Measurements from ENCODE around the gene CHPT1. TPM values are rescaled to one million over a fixed set of nuclear protein-coding genes. Genes with fewer than 3 reads are reported as not detected.
A peak's percentile ranks its signal among the peaks of the same experiment; 100 is the strongest.

Gene CHPT1
- total and polyA plus RNA-seq, 9 of the 15 experiments (the other 6 are each of a cell fraction or from before 2014, with no cell fraction given), result 15.3 to 210 (median 91.9) TPM

GRCh38 chr12:101697930-101698799 lies 725 bp downstream of the CHPT1 start (continued):
- TF ChIP-seq, protein P1, sequence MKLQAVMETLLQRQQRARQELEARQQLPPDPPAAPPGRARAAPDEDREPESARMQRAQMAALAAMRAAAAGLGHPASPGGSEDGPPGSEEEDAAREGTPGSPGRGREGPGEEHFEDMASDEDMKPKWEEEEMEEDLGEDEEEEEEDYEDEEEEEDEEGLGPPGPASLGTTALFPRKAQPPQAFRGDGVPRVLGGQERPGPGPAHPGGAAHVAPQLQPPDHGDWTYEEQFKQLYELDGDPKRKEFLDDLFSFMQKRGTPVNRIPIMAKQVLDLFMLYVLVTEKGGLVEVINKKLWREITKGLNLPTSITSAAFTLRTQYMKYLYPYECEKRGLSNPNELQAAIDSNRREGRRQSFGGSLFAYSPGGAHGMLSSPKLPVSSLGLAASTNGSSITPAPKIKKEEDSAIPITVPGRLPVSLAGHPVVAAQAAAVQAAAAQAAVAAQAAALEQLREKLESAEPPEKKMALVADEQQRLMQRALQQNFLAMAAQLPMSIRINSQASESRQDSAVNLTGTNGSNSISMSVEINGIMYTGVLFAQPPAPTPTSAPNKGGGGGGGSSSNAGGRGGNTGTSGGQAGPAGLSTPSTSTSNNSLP (IDR thresholded peaks at IDR 0.05; ENCODE audit: borderline replicate concordance, low read depth, low read length), result 0 out of 2 replicates have a peak, but pooled peaks have one; percentile 47
- TF ChIP-seq NFXL1 (CRISPR knock-in tag; IDR thresholded peaks at IDR 0.05) (no peak), MAX (CRISPR knock-in tag; IDR thresholded peaks at IDR 0.05) (peak; percentile 48), WHSC1 (IDR thresholded peaks at IDR 0.05; ENCODE audit: low read length) (no peak), FUS (optimal IDR thresholded peaks at IDR 0.05; ENCODE audit: low read depth, low read length) (no peak), PHF20 (IDR thresholded peaks at IDR 0.05; ENCODE audit: partially characterized antibody) (no peak), POLR2G (IDR thresholded peaks at IDR 0.05; ENCODE audit: low read depth, low read length) (peak; percentile 74), SIN3B (IDR thresholded peaks at IDR 0.05; ENCODE audit: low read depth) (no peak), NR1H2 (CRISPR knock-in tag; IDR thresholded peaks at IDR 0.05) (0 out of 2 replicates have a peak, but pooled peaks have one; percentile 74), TSHZ1 (CRISPR knock-in tag; IDR thresholded peaks at IDR 0.05) (no peak), ZBTB17 (CRISPR knock-in tag; IDR thresholded peaks at IDR 0.05) (peak; percentile 74), PYGO2 (tag; IDR thresholded peaks at IDR 0.05) (no peak), NFIX (CRISPR knock-in tag; IDR thresholded peaks at IDR 0.05; ENCODE audit: low read depth) (no peak), KDM1A (IDR thresholded peaks at IDR 0.05) (0 out of 4 replicates have a peak, but pooled peaks of 1 of the 2 experiments have one; percentile 13), ZNF263 (CRISPR knock-in tag; IDR thresholded peaks at IDR 0.05; ENCODE audit: borderline replicate concordance) (peak; percentile 34; the same call in 1 of the 2 replicates), ZNF384 (IDR thresholded peaks at IDR 0.05; ENCODE audit: low read depth, low read length) (no peak), CBX1 (IDR thresholded peaks at IDR 0.05; ENCODE audit: low read depth) (no peak)
- TF ChIP-seq, protein P2, sequence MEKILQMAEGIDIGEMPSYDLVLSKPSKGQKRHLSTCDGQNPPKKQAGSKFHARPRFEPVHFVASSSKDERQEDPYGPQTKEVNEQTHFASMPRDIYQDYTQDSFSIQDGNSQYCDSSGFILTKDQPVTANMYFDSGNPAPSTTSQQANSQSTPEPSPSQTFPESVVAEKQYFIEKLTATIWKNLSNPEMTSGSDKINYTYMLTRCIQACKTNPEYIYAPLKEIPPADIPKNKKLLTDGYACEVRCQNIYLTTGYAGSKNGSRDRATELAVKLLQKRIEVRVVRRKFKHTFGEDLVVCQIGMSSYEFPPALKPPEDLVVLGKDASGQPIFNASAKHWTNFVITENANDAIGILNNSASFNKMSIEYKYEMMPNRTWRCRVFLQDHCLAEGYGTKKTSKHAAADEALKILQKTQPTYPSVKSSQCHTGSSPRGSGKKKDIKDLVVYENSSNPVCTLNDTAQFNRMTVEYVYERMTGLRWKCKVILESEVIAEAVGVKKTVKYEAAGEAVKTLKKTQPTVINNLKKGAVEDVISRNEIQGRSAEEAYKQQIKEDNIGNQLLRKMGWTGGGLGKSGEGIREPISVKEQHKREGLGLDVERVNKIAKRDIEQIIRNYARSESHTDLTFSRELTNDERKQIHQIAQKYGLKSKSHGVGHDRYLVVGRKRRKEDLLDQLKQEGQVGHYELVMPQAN (IDR thresholded peaks at IDR 0.05; ENCODE audit: borderline replicate concordance), result no peak; the same call in 1 of the 2 replicates

All from K562 (cell line).